ENCODE results near the gene C2orf92. TPM values are rescaled to one million over a fixed set of nuclear protein-coding genes. Genes with fewer than 3 reads are reported as not detected.

Gene C2orf92
- polyA plus RNA-seq, 3 donors = 7.9 TPM; not detected in 2

- TF ChIP-seq CTCF (IDR thresholded peaks at IDR 0.05) = no peak
- no peak for DNase-seq
- H3K9me3 Mint-ChIP-seq = peaks cover 0 to 3% (median 0%) of the 10 kb centered on the region in 7 donors
- Histone ChIP-seq H3K4me3 (replicated peaks in 1 of 3; ENCODE audit: low read depth in 2 of 3, low read length in 3 of 3) (no peak overlapping the region), H3K4me1 (ENCODE audit: control insufficient read depth in 1 of 2, insufficient read depth in 2 of 2, low read length in 2 of 2) (no peaks in the 10 kb centered on the region), H3K27ac (ENCODE audit: low read depth in 1 of 2, low read length in 2 of 2) (no peak overlapping the region), H4K20me1 (ENCODE audit: insufficient read depth, low read length) (no peaks in the 10 kb centered on the region), H2AFZ (ENCODE audit: insufficient read depth, low read depth, low read length, poor library complexity, severe bottlenecking) (no peak overlapping the region), H3K27me3 (ENCODE audit: control insufficient read depth in 2 of 2, insufficient read depth in 2 of 2, low read length in 2 of 2) (no peaks in the 10 kb centered on the region), H3K4me2 (replicated peaks; ENCODE audit: extremely low read depth, low read length, poor library complexity, severe bottlenecking) (no peak overlapping the region), H3K9ac (ENCODE audit: insufficient read depth, low read length, poor library complexity, severe bottlenecking) (no peak overlapping the region), H3K36me3 (replicated peaks in 1 of 2; ENCODE audit: control insufficient read depth in 1 of 2, insufficient read depth in 2 of 2, low read length in 2 of 2) (no peaks in the 10 kb centered on the region), H3K79me2 (ENCODE audit: insufficient read depth, low read length) (no peaks in the 10 kb centered on the region), H3K9me3 (replicated peaks in 1 of 2; ENCODE audit: control insufficient read depth in 1 of 2, insufficient read depth in 1 of 2, low read length in 2 of 2) (no peaks in the 10 kb centered on the region)
- 100% methylated on average over 3 of the region's 13 CpGs for WGBS (ENCODE audit: insufficient coverage)
- H3K27me3 Mint-ChIP-seq (ENCODE audit: low read depth in 3 of 3) = peaks cover 1 to 7% (median 4%) of the 10 kb centered on the region in 3 donors
- no peak overlapping the region for H3K4me3 Mint-ChIP-seq
- H3K36me3 Mint-ChIP-seq = no peaks in the 10 kb centered on the region
- peaks cover 4% of the 10 kb centered on the region for H3K4me1 Mint-ChIP-seq
- intact Hi-C loops (cut with micrococcal nuclease) = loop anchor here in 1 of 2 donors (10.0 kb wide), 1 partner anchor 679 kb away; no protein-coding TSS in a partner anchor
- no peak overlapping the region for H3K27ac Mint-ChIP-seq
Observed at GRCh38 chr2:97706112-97706511, 36.6 kb downstream of the C2orf92 start.

GRCh38 chr2:97706708-97707345 lies 37.3 kb downstream of the C2orf92 start:
- Histone ChIP-seq H3K4me3 (replicated peaks in 1 of 3; ENCODE audit: low read depth in 2 of 3, low read length in 3 of 3) (no peak overlapping the region), H3K36me3 (replicated peaks in 1 of 2; ENCODE audit: control insufficient read depth in 1 of 2, insufficient read depth in 2 of 2, low read length in 2 of 2) (no peaks in the 10 kb centered on the region), H3K9me3 (replicated peaks in 1 of 2; ENCODE audit: control insufficient read depth in 1 of 2, insufficient read depth in 1 of 2, low read length in 2 of 2) (no peaks in the 10 kb centered on the region), H3K27me3 (ENCODE audit: control insufficient read depth in 2 of 2, insufficient read depth in 2 of 2, low read length in 2 of 2) (no peaks in the 10 kb centered on the region), H2AFZ (ENCODE audit: insufficient read depth, low read depth, low read length, poor library complexity, severe bottlenecking) (no peak overlapping the region), H3K79me2 (ENCODE audit: insufficient read depth, low read length) (no peaks in the 10 kb centered on the region), H3K4me2 (replicated peaks; ENCODE audit: extremely low read depth, low read length, poor library complexity, severe bottlenecking) (no peak overlapping the region), H3K9ac (ENCODE audit: insufficient read depth, low read length, poor library complexity, severe bottlenecking) (no peak overlapping the region), H4K20me1 (ENCODE audit: insufficient read depth, low read length) (no peaks in the 10 kb centered on the region), H3K4me1 (ENCODE audit: control insufficient read depth in 1 of 2, insufficient read depth in 2 of 2, low read length in 2 of 2) (no peaks in the 10 kb centered on the region), H3K27ac (ENCODE audit: low read depth in 1 of 2, low read length in 2 of 2) (no peak overlapping the region)
- H3K36me3 Mint-ChIP-seq = no peaks in the 10 kb centered on the region
- H3K4me1 Mint-ChIP-seq = peaks cover 4% of the 10 kb centered on the region
- H3K4me3 Mint-ChIP-seq = no peak overlapping the region
- WGBS (ENCODE audit: insufficient coverage) = 90% methylated on average over 4 of the region's 11 CpGs
- peaks cover 1 to 5% (median 4%) of the 10 kb centered on the region in 3 donors for H3K27me3 Mint-ChIP-seq (ENCODE audit: low read depth in 3 of 3)
- no peak for TF ChIP-seq CTCF (IDR thresholded peaks at IDR 0.05)
- H3K9me3 Mint-ChIP-seq = peaks cover 0 to 3% (median 0%) of the 10 kb centered on the region in 7 donors
- H3K27ac Mint-ChIP-seq = no peak overlapping the region
- intact Hi-C loops (cut with micrococcal nuclease) = loop anchor here in 1 of 2 donors (10.0 kb wide), 1 partner anchor 678 kb away; no protein-coding TSS in a partner anchor
- DNase-seq = no peak
